ENCODE data around the gene CYP24A1. TPM values are rescaled to one million over a fixed set of nuclear protein-coding genes. Genes with fewer than 3 reads are reported as not detected.
A peak's percentile ranks its signal among the peaks of the same experiment; 100 is the strongest.

Gene CYP24A1
- total RNA-seq, 2 donors from 2014 or later: 1.9 TPM; not detected in 1

DNA sequence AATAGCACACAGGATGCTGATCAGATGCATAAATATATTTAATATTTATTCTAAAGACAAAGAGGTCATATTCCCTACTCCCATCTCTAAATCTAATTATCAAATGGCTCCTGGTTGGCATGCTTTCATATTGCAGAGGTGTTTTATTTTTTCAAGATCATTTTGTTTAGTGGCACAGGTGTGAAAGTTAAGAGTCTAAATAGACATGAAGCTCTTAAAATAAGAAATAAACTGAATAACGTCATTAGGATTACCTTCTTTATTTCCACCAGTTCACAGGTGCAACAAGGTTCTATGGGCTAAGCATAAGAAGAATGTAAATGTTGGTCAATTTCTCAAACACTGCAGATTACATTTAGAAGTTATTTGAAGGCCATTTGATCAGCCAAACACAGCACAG, 7.1 kb upstream of the CYP24A1 start:
- TF ChIP-seq POLR2AphosphoS5 (IDR thresholded peaks at IDR 0.05) (no peak), CTCF (IDR thresholded peaks at IDR 0.05) (no peak), POLR2A (IDR thresholded peaks at IDR 0.05) (no peak)
- intact Hi-C loops (cut with DNase I): no loop called here
- no peak for DNase-seq (ENCODE audit: low spot score)

GRCh38 chr20:54179946-54180345, 6.2 kb upstream of the CYP24A1 start:
- H3K4me1 ChIP-seq (replicated peaks): no peaks in the 10 kb centered on the region
- no peak for DNase-seq (ENCODE audit: low spot score)
- WGBS: 14% methylated on average over 2 of the region's 2 CpGs

More for the DNA sequence above, 7.1 kb upstream of the CYP24A1 start:
- no peaks in the 10 kb centered on the region for H3K4me1 ChIP-seq (replicated peaks)
- H3K27ac ChIP-seq: no peak overlapping the region
- H3K4me3 ChIP-seq: no peak overlapping the region
- no peaks in the 10 kb centered on the region for H3K27me3 ChIP-seq (replicated peaks; ENCODE audit: insufficient read depth)
- H3K36me3 ChIP-seq: no peaks in the 10 kb centered on the region
- 79% methylated on average over 1 of the region's 1 CpG for WGBS
- no peaks in the 10 kb centered on the region for H3K9me3 ChIP-seq

DNA sequence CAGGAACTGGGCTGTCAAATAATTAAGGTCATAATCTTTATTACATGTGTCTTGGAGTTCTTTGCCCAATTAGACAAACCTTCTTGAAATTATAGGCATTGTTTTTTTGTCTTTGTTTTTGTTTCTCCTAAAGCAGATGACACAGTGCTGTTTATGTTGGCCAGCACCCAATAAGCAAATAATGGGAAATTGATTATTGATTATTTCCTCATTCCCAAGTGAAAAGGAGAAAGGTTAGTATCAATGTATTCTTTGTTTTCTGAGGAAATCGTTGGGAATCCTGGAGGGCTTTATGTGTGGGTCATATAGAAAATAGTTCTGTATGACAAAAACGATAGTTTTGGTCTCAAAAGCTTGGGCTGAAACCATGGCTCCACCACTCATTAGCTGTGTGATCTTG, 4.5 kb upstream of the CYP24A1 start:
- Histone ChIP-seq H3K4me1 (replicated peaks) (peaks cover under 1% of the 10 kb centered on the region), H3K4me3 (no peak overlapping the region), H3K27ac (no peak overlapping the region), H3K9me3 (no peaks in the 10 kb centered on the region), H3K27me3 (replicated peaks; ENCODE audit: insufficient read depth) (peaks cover 12% of the 10 kb centered on the region), H3K36me3 (no peaks in the 10 kb centered on the region)
- intact Hi-C loops (cut with DNase I): no loop called here
- TF ChIP-seq CTCF (IDR thresholded peaks at IDR 0.05): no peak
- no peak for TF ChIP-seq POLR2A (IDR thresholded peaks at IDR 0.05)
- no peak for TF ChIP-seq POLR2AphosphoS5 (IDR thresholded peaks at IDR 0.05)
- 74% methylated on average over 2 of the region's 2 CpGs for WGBS
- no peak for DNase-seq (ENCODE audit: low spot score)

More at GRCh38 chr20:54179946-54180345, 6.2 kb upstream of the CYP24A1 start:
- intact Hi-C loops (cut with DNase I): no loop called here
- H3K27ac ChIP-seq: no peak overlapping the region
- no peak overlapping the region for H3K4me3 ChIP-seq
- no peaks in the 10 kb centered on the region for H3K27me3 ChIP-seq (replicated peaks; ENCODE audit: insufficient read depth)
- H3K36me3 ChIP-seq: no peaks in the 10 kb centered on the region
- TF ChIP-seq POLR2AphosphoS5 (IDR thresholded peaks at IDR 0.05): peak; percentile 33
- TF ChIP-seq CTCF (IDR thresholded peaks at IDR 0.05): no peak
- H3K9me3 ChIP-seq: no peaks in the 10 kb centered on the region

DNA sequence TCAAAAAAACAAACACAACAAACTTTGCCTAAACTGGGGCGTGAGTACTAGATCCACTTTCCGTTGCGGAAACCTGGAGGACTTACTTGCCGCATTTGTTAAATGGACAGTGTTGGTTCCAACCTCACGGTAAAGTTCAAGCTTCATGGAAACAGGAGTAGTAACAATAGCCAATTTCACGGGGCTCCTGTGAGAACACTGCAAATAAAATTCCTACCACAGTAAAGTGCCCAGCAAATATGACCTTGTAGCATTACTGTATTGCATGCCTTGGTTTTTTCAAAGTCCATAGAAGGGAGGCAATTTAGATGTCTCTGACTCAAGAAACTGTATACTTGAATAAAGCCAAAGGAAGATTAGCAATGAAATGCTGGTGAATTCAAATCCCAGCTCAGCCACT, 3.6 kb upstream of the CYP24A1 start:
- Histone ChIP-seq H3K27me3 (replicated peaks; ENCODE audit: insufficient read depth) (peaks cover 20% of the 10 kb centered on the region), H3K9me3 (no peaks in the 10 kb centered on the region), H3K27ac (no peak overlapping the region), H3K4me3 (no peak overlapping the region), H3K36me3 (no peaks in the 10 kb centered on the region), H3K4me1 (replicated peaks) (peaks cover 4% of the 10 kb centered on the region)
- no peak for DNase-seq (ENCODE audit: low spot score)
- no peak for TF ChIP-seq POLR2A (IDR thresholded peaks at IDR 0.05)
- no peak for TF ChIP-seq CTCF (IDR thresholded peaks at IDR 0.05)
- no peak for TF ChIP-seq POLR2AphosphoS5 (IDR thresholded peaks at IDR 0.05)
- intact Hi-C loops (cut with DNase I): no loop called here
- 86% methylated on average over 6 of the region's 6 CpGs for WGBS

GRCh38 chr20:54176610-54177009, 2.8 kb upstream of the CYP24A1 start:
- peaks cover 4% of the 10 kb centered on the region for H3K4me1 ChIP-seq (replicated peaks)
- H3K9me3 ChIP-seq: no peaks in the 10 kb centered on the region
- no peaks in the 10 kb centered on the region for H3K36me3 ChIP-seq
- no peak overlapping the region for H3K4me3 ChIP-seq
- TF ChIP-seq CTCF (IDR thresholded peaks at IDR 0.05) (no peak), POLR2AphosphoS5 (IDR thresholded peaks at IDR 0.05) (no peak), POLR2A (IDR thresholded peaks at IDR 0.05) (no peak)
- H3K27me3 ChIP-seq (replicated peaks; ENCODE audit: insufficient read depth): peaks cover 26% of the 10 kb centered on the region
- no peak overlapping the region for H3K27ac ChIP-seq
- DNase-seq (ENCODE audit: low spot score): no peak
- 72% methylated on average over 2 of the region's 2 CpGs for WGBS
- intact Hi-C loops (cut with DNase I): no loop called here

Data from prostate gland (tissue), 2 donors.